Stimulated activated CD8-positive, alpha-beta memory T cell treated with anti-CD3 and anti-CD28 coated beads, Interleukin-4, amount 100 ng/mL, for 24 hours (primary cell): Measurements from ENCODE around the gene CD151.

Source experiments
- DNase-seq: peaks from one replicate; pipeline ENCODE4 v3.0.0-alpha.2; 2020; ENCODE audit warnings: low read depth

Gene CD151

GRCh38 chr11:871472-871871, 38.7 kb downstream of the CD151 start:
- no peak for DNase-seq

GRCh38 chr11:872799-873198, 40.0 kb downstream of the CD151 start:
- no peak for DNase-seq

- no peak for DNase-seq
Measured at GRCh38 chr11:873706-874105, 41.0 kb downstream of the CD151 start.

GRCh38 chr11:875203-875602, 42.5 kb downstream of the CD151 start:
- DNase-seq = no peak

- no peak for DNase-seq
Measured at GRCh38 chr11:875769-876301, 43.1 kb downstream of the CD151 start.

GRCh38 chr11:876545-876944, 43.8 kb downstream of the CD151 start:
- DNase-seq = no peak

- no peak for DNase-seq
Measured at GRCh38 chr11:877565-877964, 44.8 kb downstream of the CD151 start.

- DNase-seq = no peak
Measured at GRCh38 chr11:880447-880846, 47.7 kb downstream of the CD151 start.

GRCh38 chr11:882596-882995, 49.8 kb downstream of the CD151 start:
- DNase-seq = no peak

GRCh38 chr11:883527-883926, 50.8 kb downstream of the CD151 start:
- no peak for DNase-seq

GRCh38 chr11:884578-885070, 51.9 kb downstream of the CD151 start:
- no peak for DNase-seq

GRCh38 chr11:886568-886967, 53.8 kb downstream of the CD151 start:
- no peak for DNase-seq

GRCh38 chr11:887589-887988, 54.8 kb downstream of the CD151 start:
- no peak for DNase-seq
